HCT116 (cell line): Measurements from ENCODE around the gene RPS6KA2. TPM values are rescaled to one million over a fixed set of nuclear protein-coding genes. Genes with fewer than 3 reads are reported as not detected.

Experiments
- ATAC-seq: fragments of 200-7000 bp; cut with Tn5 transposase; 2 replicates; pipeline ENCODE4 v1.9.1; 2020; ENCODE audit warnings: mild to moderate bottlenecking, moderate library complexity
- BruUV-seq: library from RNA; stranded (reverse); fragments of 400-500 nt; replicated peaks from 2 replicates; lab custom pipeline; 2021; lab: Mats Ljungman, UMichigan
- CTCF ChIA-PET: fragments of 300-600 bp; sonication (Branson Sonifier 250); formaldehyde crosslinking; loops from one replicate; lab custom pipeline; 2021; ENCODE audit warnings: antibody characterized with exemption; lab: Charles Lee
- POLR2A ChIA-PET: fragments of 300-600, 350-600 bp; sonication (Branson Sonifier 250); formaldehyde crosslinking; loops from one replicate; lab custom pipeline; 2021; ENCODE audit warnings: antibody characterized with exemption; lab: Charles Lee
- RAD21 ChIA-PET, 2 experiments: fragments of 300-600 bp; sonication (Branson Sonifier 250); formaldehyde crosslinking; loops; one replicate each; lab custom pipeline; 2023; ENCODE audit warnings: low total read pairs in 2 of 2; ENCODE audit not compliant: uncharacterized antibody in 2 of 2, unreplicated experiment in 2 of 2, low non-redundant PET in 1 of 2; lab: Charles Lee
- DNase-seq: peaks from one replicate; pipeline ENCODE4 v3.0.0-alpha.2; 2010; ENCODE audit warnings: low read depth, low spot score
- H2AFZ ChIP-seq: fragments of 200-600 bp; shearing (Covaris generic), sonication (generic); 2 replicates; pipeline ENCODE4 v1.6.1; 2017; ENCODE audit warnings: low read depth, mixed run types, mixed read lengths, antibody characterized with exemption, low read length; ENCODE audit not compliant: poor library complexity, severe bottlenecking
- H3K27ac ChIP-seq: 2 replicates; pipeline ENCODE4 v1.5.1; 2012; ENCODE audit warnings: low read depth, low read length
- H3K27me3 ChIP-seq: fragments of 200-600 bp; sonication (generic); 2 replicates; pipeline ENCODE4 v1.6.1; 2016; ENCODE audit warnings: mixed run types, low read length, mixed read lengths; ENCODE audit not compliant: insufficient read depth
- H3K36me3 ChIP-seq, 2 experiments: fragments of 200-500 bp in 1 of 2; fragments of 200-600 bp in 1 of 2; sonication (Bioruptor generic) in 1 of 2; sonication (generic) in 1 of 2; 2 replicates each; pipeline versions ENCODE4 v1.5.1 to v1.6.1; 2014 to 2016; ENCODE audit warnings: low read length in 2 of 2, inconsistent platforms in 1 of 2, mixed read lengths in 1 of 2, mixed run types in 1 of 2; ENCODE audit not compliant: insufficient read depth in 2 of 2, control insufficient read depth in 1 of 2
- H3K4me1 ChIP-seq, 2 experiments: fragments of 200-600 bp in 1 of 2; sonication (generic) in 1 of 2; 2 replicates each; pipeline versions ENCODE4 v1.5.1 to v1.6.1; 2012 to 2017; ENCODE audit warnings: low read length in 2 of 2, inconsistent platforms in 1 of 2, mild to moderate bottlenecking in 1 of 2, mixed read lengths in 1 of 2, mixed run types in 1 of 2, moderate library complexity in 1 of 2; ENCODE audit not compliant: insufficient read depth in 2 of 2, control insufficient read depth in 1 of 2
- H3K4me2 ChIP-seq: fragments of 200-600 bp; sonication (generic); 2 replicates; pipeline ENCODE4 v1.6.1; 2017; ENCODE audit warnings: mixed run types, low read length, mixed read lengths
- H3K4me3 ChIP-seq, 2 experiments: fragments of 200-600 bp in 1 of 2; sonication (generic) in 1 of 2; replicated peaks in 1 of 2; 2 replicates each; pipeline ENCODE4 v1.5.1; 2011 to 2016; ENCODE audit warnings: low read length in 2 of 2, control low read depth in 1 of 2, low read depth in 1 of 2, mild to moderate bottlenecking in 1 of 2, mixed read lengths in 1 of 2, mixed run types in 1 of 2
- H3K79me2 ChIP-seq: fragments of 200-600 bp; sonication (generic); 2 replicates; pipeline ENCODE4 v1.6.1; 2017; ENCODE audit warnings: mild to moderate bottlenecking, mixed run types, low read length, moderate library complexity, mixed read lengths; ENCODE audit not compliant: insufficient read depth
- H3K9ac ChIP-seq: fragments of 200-600 bp; sonication (generic); 2 replicates; pipeline ENCODE4 v1.6.1; 2016; ENCODE audit warnings: low read length, mixed read lengths
- H3K9me2 ChIP-seq: fragments of 200-600 bp; sonication (generic), shearing (Covaris generic); 2 replicates; pipeline ENCODE4 v1.6.1; 2017; ENCODE audit warnings: mixed run types, mild to moderate bottlenecking, moderate library complexity; ENCODE audit not compliant: insufficient read depth
- H3K9me3 ChIP-seq, 2 experiments: fragments of 200-500 bp in 1 of 2; fragments of 200-600 bp in 1 of 2; sonication (Bioruptor generic) in 1 of 2; sonication (generic) in 1 of 2; 2 replicates each; pipeline ENCODE4 v1.6.1; 2014 to 2017; ENCODE audit warnings: low read length in 2 of 2, mixed read lengths in 2 of 2, inconsistent platforms in 1 of 2, low read depth in 1 of 2, mild to moderate bottlenecking in 1 of 2, mixed run types in 1 of 2, moderate library complexity in 1 of 2; ENCODE audit not compliant: control insufficient read depth in 1 of 2, insufficient read depth in 1 of 2
- H4K20me1 ChIP-seq: fragments of 200-600 bp; sonication (generic), shearing (Covaris generic); 2 replicates; pipeline ENCODE4 v1.6.1; 2017; ENCODE audit warnings: mixed run types, mild to moderate bottlenecking, moderate library complexity; ENCODE audit not compliant: insufficient read depth
- ATF3 ChIP-seq: IDR thresholded peaks from 2 replicates; pipeline ENCODE4 v1.6.1; 2012
- CBX3 ChIP-seq: IDR thresholded peaks from 2 replicates; pipeline ENCODE4 v1.6.1; 2012; ENCODE audit warnings: low read depth
- EGR1 ChIP-seq: IDR thresholded peaks from 2 replicates; pipeline ENCODE4 v1.6.1; 2012; ENCODE audit warnings: low read depth
- ELF1 ChIP-seq: IDR thresholded peaks from 2 replicates; pipeline ENCODE4 v1.6.1; 2012; ENCODE audit warnings: low read depth, borderline replicate concordance
- EZH2 ChIP-seq: fragments of 200-600 bp; sonication (generic); IDR thresholded peaks from 2 replicates; pipeline ENCODE4 v1.6.1; 2017; ENCODE audit warnings: antibody characterized with exemption, mixed run types
- FOSL1 ChIP-seq: IDR thresholded peaks from 2 replicates; pipeline ENCODE4 v1.6.1; 2012; ENCODE audit warnings: low read depth
- JUND ChIP-seq: IDR thresholded peaks from 2 replicates; pipeline ENCODE4 v1.6.1; 2012
- MAX ChIP-seq: IDR thresholded peaks from 2 replicates; pipeline ENCODE4 v1.6.1; 2012
- POLR2A ChIP-seq: IDR thresholded peaks from 2 replicates; pipeline ENCODE4 v1.7.0; 2011; ENCODE audit warnings: borderline replicate concordance; ENCODE audit not compliant: insufficient read depth, insufficient read length; ENCODE audit errors: extremely low read depth
- POLR2AphosphoS5 ChIP-seq: IDR thresholded peaks from 2 replicates; pipeline ENCODE4 v1.6.1; 2011; ENCODE audit warnings: mild to moderate bottlenecking, low read depth, low read length, moderate library complexity
- RAD21 ChIP-seq: IDR thresholded peaks from 2 replicates; pipeline ENCODE4 v1.6.1; 2012; ENCODE audit warnings: low read depth, mild to moderate bottlenecking
- REST ChIP-seq: IDR thresholded peaks from 2 replicates; pipeline ENCODE4 v1.6.1; 2012; ENCODE audit warnings: low read depth
- SIN3A ChIP-seq: IDR thresholded peaks from 2 replicates; pipeline ENCODE4 v1.6.1; 2012; ENCODE audit warnings: low read depth
- SP1 ChIP-seq: IDR thresholded peaks from 2 replicates; pipeline ENCODE4 v1.6.1; 2012; ENCODE audit warnings: low read depth
- SRF ChIP-seq: IDR thresholded peaks from 2 replicates; pipeline ENCODE4 v1.6.1; 2012; ENCODE audit warnings: low read depth
- TCF7L2 ChIP-seq: IDR thresholded peaks from 2 replicates; pipeline ENCODE4 v1.7.0; 2011; ENCODE audit warnings: borderline replicate concordance, inconsistent platforms; ENCODE audit not compliant: insufficient read depth, insufficient read length; ENCODE audit errors: extremely low read depth
- YY1 ChIP-seq: IDR thresholded peaks from 2 replicates; pipeline ENCODE4 v1.6.1; 2011; ENCODE audit warnings: low read length, low read depth, moderate library complexity, mild to moderate bottlenecking; ENCODE audit not compliant: insufficient replicate concordance; ENCODE audit errors: extremely low read depth
- ZFX ChIP-seq: fragments of 450-650 bp; IDR thresholded peaks from 2 replicates; pipeline ENCODE4 v1.6.1; 2017
- intact Hi-C: fragments of 100-400 bp; cut with micrococcal nuclease; formaldehyde crosslinking; loops from 2 replicates; pipeline ENCODE4 v1.10.0; 2022
- total RNA-seq: library from RNA; stranded (reverse); gene quantifications from one replicate; pipeline ENCODE4 v1.2.1, GENCODE V29; 2021; ENCODE audit not compliant: unreplicated experiment
- TF ChIP-seq, protein P1 (sequence below), 3 experiments: fragments of 200-600 bp in 1 of 3; sonication (generic) in 1 of 3; IDR thresholded peaks in 2 of 3; conservative IDR thresholded peaks in 1 of 3; 2 replicates each; pipeline ENCODE4 v1.5.1; 2012 to 2017; ENCODE audit warnings: low read depth in 2 of 3, low read length in 2 of 3, antibody characterized with exemption in 1 of 3, borderline replicate concordance in 1 of 3, control low read depth in 1 of 3, mild to moderate bottlenecking in 1 of 3, mixed read lengths in 1 of 3, mixed run types in 1 of 3, moderate library complexity in 1 of 3; ENCODE audit not compliant: insufficient read depth in 1 of 3
- TF ChIP-seq, protein P2 (sequence below): IDR thresholded peaks from 2 replicates; pipeline ENCODE4 v1.6.1; 2011; ENCODE audit warnings: mild to moderate bottlenecking, low read length, moderate library complexity; ENCODE audit not compliant: insufficient replicate concordance; ENCODE audit errors: extremely low read depth

The RPS6KA2 gene
- total RNA-seq, 1 experiment from 2014 or later = 8.5 TPM

DNA sequence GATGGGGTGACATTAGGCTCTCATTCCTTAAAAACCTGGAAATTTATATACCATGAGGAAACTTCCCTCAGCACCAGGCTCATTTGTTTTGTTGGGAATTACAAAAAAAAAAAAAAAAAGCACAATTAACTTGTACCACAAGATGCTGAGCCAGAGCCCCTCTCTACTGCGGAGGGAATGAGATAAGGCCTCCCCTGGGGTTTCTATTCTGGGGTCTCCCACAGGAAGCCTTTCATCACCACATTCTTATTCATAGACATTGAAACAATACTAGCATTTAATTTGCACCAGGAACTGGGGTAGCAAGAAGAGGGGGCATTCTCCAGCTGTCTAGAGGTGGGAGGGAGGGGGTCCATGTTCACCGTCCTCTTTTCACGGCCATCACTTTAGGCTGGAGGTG is 23.0 kb upstream of the RPS6KA2 start:
- TF ChIP-seq POLR2A (no peak), YY1 (no peak), ELF1 (no peak), JUND (no peak), ZFX (no peak), MAX (no peak), ATF3 (no peak), TCF7L2 (no peak), FOSL1 (no peak), CBX3 (no peak), REST (no peak), EZH2 (no peak), POLR2AphosphoS5 (no peak), SIN3A (no peak), EGR1 (no peak), SP1 (no peak), SRF (no peak), RAD21 (no peak)
- TF ChIP-seq, protein P1, sequence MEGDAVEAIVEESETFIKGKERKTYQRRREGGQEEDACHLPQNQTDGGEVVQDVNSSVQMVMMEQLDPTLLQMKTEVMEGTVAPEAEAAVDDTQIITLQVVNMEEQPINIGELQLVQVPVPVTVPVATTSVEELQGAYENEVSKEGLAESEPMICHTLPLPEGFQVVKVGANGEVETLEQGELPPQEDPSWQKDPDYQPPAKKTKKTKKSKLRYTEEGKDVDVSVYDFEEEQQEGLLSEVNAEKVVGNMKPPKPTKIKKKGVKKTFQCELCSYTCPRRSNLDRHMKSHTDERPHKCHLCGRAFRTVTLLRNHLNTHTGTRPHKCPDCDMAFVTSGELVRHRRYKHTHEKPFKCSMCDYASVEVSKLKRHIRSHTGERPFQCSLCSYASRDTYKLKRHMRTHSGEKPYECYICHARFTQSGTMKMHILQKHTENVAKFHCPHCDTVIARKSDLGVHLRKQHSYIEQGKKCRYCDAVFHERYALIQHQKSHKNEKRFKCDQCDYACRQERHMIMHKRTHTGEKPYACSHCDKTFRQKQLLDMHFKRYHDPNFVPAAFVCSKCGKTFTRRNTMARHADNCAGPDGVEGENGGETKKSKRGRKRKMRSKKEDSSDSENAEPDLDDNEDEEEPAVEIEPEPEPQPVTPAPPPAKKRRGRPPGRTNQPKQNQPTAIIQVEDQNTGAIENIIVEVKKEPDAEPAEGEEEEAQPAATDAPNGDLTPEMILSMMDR (IDR thresholded peaks at IDR 0.05 in 2 of 3, conservative IDR thresholded peaks at IDR 0.05 in 1 of 3; ENCODE audit: borderline replicate concordance in 1 of 3, insufficient read depth in 1 of 3, low read depth in 2 of 3, low read length in 2 of 3) = no peak
- TF ChIP-seq, protein P2, sequence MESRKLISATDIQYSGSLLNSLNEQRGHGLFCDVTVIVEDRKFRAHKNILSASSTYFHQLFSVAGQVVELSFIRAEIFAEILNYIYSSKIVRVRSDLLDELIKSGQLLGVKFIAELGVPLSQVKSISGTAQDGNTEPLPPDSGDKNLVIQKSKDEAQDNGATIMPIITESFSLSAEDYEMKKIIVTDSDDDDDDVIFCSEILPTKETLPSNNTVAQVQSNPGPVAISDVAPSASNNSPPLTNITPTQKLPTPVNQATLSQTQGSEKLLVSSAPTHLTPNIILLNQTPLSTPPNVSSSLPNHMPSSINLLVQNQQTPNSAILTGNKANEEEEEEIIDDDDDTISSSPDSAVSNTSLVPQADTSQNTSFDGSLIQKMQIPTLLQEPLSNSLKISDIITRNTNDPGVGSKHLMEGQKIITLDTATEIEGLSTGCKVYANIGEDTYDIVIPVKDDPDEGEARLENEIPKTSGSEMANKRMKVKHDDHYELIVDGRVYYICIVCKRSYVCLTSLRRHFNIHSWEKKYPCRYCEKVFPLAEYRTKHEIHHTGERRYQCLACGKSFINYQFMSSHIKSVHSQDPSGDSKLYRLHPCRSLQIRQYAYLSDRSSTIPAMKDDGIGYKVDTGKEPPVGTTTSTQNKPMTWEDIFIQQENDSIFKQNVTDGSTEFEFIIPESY = no peak
- ATAC-seq (no peak), DNase-seq (no peak)
- ChIA-PET POLR2A (no interaction called here), CTCF (no interaction called here), RAD21 (no interaction called here)
- Histone ChIP-seq H2AFZ (no peak overlapping the region), H3K79me2 (no peaks in the 10 kb centered on the region), H3K27me3 (no peaks in the 10 kb centered on the region), H4K20me1 (no peaks in the 10 kb centered on the region), H3K9me3 (peaks cover 0 to 4% of the 10 kb centered on the region in 2 experiments; a peak in 1 of 4 replicates), H3K36me3 (no peaks in the 10 kb centered on the region), H3K27ac (no peak overlapping the region), H3K9me2 (no peaks in the 10 kb centered on the region), H3K9ac (no peak overlapping the region), H3K4me1 (peaks cover 0 to 6% of the 10 kb centered on the region in 2 experiments; a peak in 1 of 4 replicates), H3K4me2 (no peak overlapping the region), H3K4me3 (no peak overlapping the region)
- no TSS peak for BruUV-seq
- intact Hi-C loops = no loop called here
